ENCODE measurements around the gene PRR20D.
"Not testable (repeated sequence)": the region's sequence is repeated elsewhere in the genome, so short reads cannot be mapped to it uniquely, and the experiment has no call there.

Gene PRR20D

GRCh38 chr13:57160332-57160731, at the start of gene PRR20D:
PRR20D (plus strand) TSS chr13:57160632; CDS start chr13:57161019, 387 bp downstream.
- DNase-seq: not testable (repeated sequence)

GRCh38 chr13:57114945-57115344, 45.5 kb upstream of the PRR20D start:
- DNase-seq: no peak

- DNase-seq: peak; percentile 0
These were observed 36.8 kb upstream of the PRR20D start for GRCh38 chr13:57123681-57124080.

GRCh38 chr13:57128909-57129308, 31.5 kb upstream of the PRR20D start:
- DNase-seq: no peak

GRCh38 chr13:57136093-57136492, 24.3 kb upstream of the PRR20D start:
- DNase-seq: no peak

GRCh38 chr13:57137585-57137984, 22.8 kb upstream of the PRR20D start:
- DNase-seq: no peak

- no peak for DNase-seq
These were observed 21.4 kb upstream of the PRR20D start for GRCh38 chr13:57138988-57139387.

- DNase-seq: not testable (repeated sequence)
These were observed 20.7 kb upstream of the PRR20D start for GRCh38 chr13:57139781-57140180.

GRCh38 chr13:57140235-57140968, 20.0 kb upstream of the PRR20D start, which contains the start of gene PRR20A:
PRR20A (plus strand) TSS chr13:57140918; CDS start chr13:57141305, 387 bp downstream.
- DNase-seq: not testable (repeated sequence)

- DNase-seq: not testable (repeated sequence)
These were observed 13.2 kb upstream of the PRR20D start, which contains the start of gene PRR20B for GRCh38 chr13:57147188-57147587. PRR20B (plus strand) TSS chr13:57147488; CDS start chr13:57147875, 387 bp downstream.

GRCh38 chr13:57148106-57148505, 12.3 kb upstream of the PRR20D start:
- not testable (repeated sequence) for DNase-seq

- DNase-seq: not testable (repeated sequence)
These were observed 6.7 kb upstream of the PRR20D start, which contains the start of gene PRR20C for GRCh38 chr13:57153761-57154160. PRR20C (plus strand) TSS chr13:57154061; CDS start chr13:57154448, 387 bp downstream.

- not testable (repeated sequence) for DNase-seq
These were observed 6.5 kb downstream of the PRR20D start, which contains the start of gene PRR20E for GRCh38 chr13:57166897-57167296. PRR20E (plus strand) TSS chr13:57167197; CDS start chr13:57167584, 387 bp downstream.

- DNase-seq: no peak
These were observed 31.2 kb downstream of the PRR20D start for GRCh38 chr13:57191667-57192066.

GRCh38 chr13:57212989-57213388, 52.6 kb downstream of the PRR20D start:
- no peak for DNase-seq

All from fibroblast of upper back skin (primary cell).